Common myeloid progenitor, CD34-positive (primary cell): ENCODE data around the gene ADD1.

ENCODE experiments used
- CTCF ChIA-PET: fragments of 350-600 bp; sonication (Branson Sonifier 250); formaldehyde crosslinking; loops from one replicate; lab custom pipeline; 2021; ENCODE audit warnings: antibody characterized with exemption; lab: Charles Lee
- POLR2A ChIA-PET: fragments of 350-600 bp; sonication (Branson Sonifier 250); formaldehyde crosslinking; loops from one replicate; lab custom pipeline; 2021; ENCODE audit warnings: antibody characterized with exemption; lab: Charles Lee
- DNase-seq, 3 donors: peaks; one replicate each; pipeline versions ENCODE4 v3.0.0 to v3.0.0-alpha.2; 2013
- H3K27ac ChIP-seq, 2 experiments: 1 replicate in 1 of 2; 2 replicates in 1 of 2; pipeline ENCODE4 v1.7.0; 2013; ENCODE audit warnings: inconsistent platforms in 2 of 2, low read length in 2 of 2, mild to moderate bottlenecking in 2 of 2, low read depth in 1 of 2, moderate library complexity in 1 of 2; ENCODE audit not compliant: severe bottlenecking in 2 of 2, insufficient read depth in 1 of 2, poor library complexity in 1 of 2
- H3K27me3 ChIP-seq, 5 experiments: replicated peaks in 2 of 5; 1 replicate in 3 of 5; 2 replicates in 2 of 5; pipeline versions ENCODE4 v1.6.1 to v1.7.0; 2013; ENCODE audit warnings: low read length in 4 of 5, mild to moderate bottlenecking in 2 of 5, moderate library complexity in 2 of 5, inconsistent platforms in 1 of 5; ENCODE audit not compliant: insufficient read depth in 5 of 5, control insufficient read depth in 4 of 5
- H3K36me3 ChIP-seq, 4 experiments: 1 replicate in 2 of 4; 2 replicates in 2 of 4; pipeline versions ENCODE4 v1.6.1 to v1.7.0; 2013; ENCODE audit warnings: low read length in 3 of 4, control low read depth in 1 of 4, mild to moderate bottlenecking in 1 of 4; ENCODE audit not compliant: control insufficient read depth in 4 of 4, insufficient read depth in 4 of 4
- H3K4me1 ChIP-seq, 4 experiments: 1 replicate in 3 of 4; 2 replicates in 1 of 4; pipeline versions ENCODE4 v1.6.1 to v1.7.1; 2013; ENCODE audit warnings: low read length in 3 of 4, mild to moderate bottlenecking in 3 of 4, control low read depth in 1 of 4, inconsistent platforms in 1 of 4, moderate library complexity in 1 of 4; ENCODE audit not compliant: control insufficient read depth in 4 of 4, insufficient read depth in 4 of 4; ENCODE audit errors: control extremely low read depth in 1 of 4
- H3K4me3 ChIP-seq, 7 experiments: 1 replicate in 4 of 7; 2 replicates in 3 of 7; pipeline versions ENCODE4 v1.5.1 to v1.7.0; 2013; ENCODE audit warnings: mild to moderate bottlenecking in 7 of 7, low read length in 6 of 7, moderate library complexity in 6 of 7, inconsistent platforms in 2 of 7, low read depth in 2 of 7, control low read depth in 1 of 7; ENCODE audit not compliant: insufficient read depth in 4 of 7, control insufficient read depth in 1 of 7; ENCODE audit errors: extremely low read depth in 1 of 7
- H3K9me3 ChIP-seq, 5 experiments: 1 replicate in 4 of 5; 2 replicates in 1 of 5; pipeline versions ENCODE4 v1.6.1 to v1.7.1; 2013; ENCODE audit warnings: low read length in 4 of 5, mild to moderate bottlenecking in 2 of 5, inconsistent platforms in 1 of 5, low read depth in 1 of 5, moderate library complexity in 1 of 5; ENCODE audit not compliant: control insufficient read depth in 4 of 5, insufficient read depth in 2 of 5; ENCODE audit errors: control extremely low read depth in 1 of 5
- WGBS: methylation state at CpG from one replicate; pipeline ENCODE4 v1.1.5; 2013; ENCODE audit not compliant: insufficient coverage; 5-methylcytosine and 5-hydroxymethylcytosine counted together

Gene ADD1

GRCh38 chr4:2933566-2934076 is 90.0 kb downstream of the ADD1 start:
- H3K4me1 ChIP-seq = peaks cover 6 to 47% (median 41%) of the 10 kb centered on the region in 4 experiments
- no peak for DNase-seq
- H3K36me3 ChIP-seq = peaks cover 0 to 57% (median 35%) of the 10 kb centered on the region in 4 experiments
- H3K4me3 ChIP-seq = peak overlapping the region; percentile 40 to 93 (median 62)
- POLR2A ChIA-PET = no interaction called here
- H3K9me3 ChIP-seq = no peaks in the 10 kb centered on the region
- WGBS = 18% methylated on average over 22 of the region's 31 CpGs
- CTCF ChIA-PET = no interaction called here
- no peaks in the 10 kb centered on the region for H3K27me3 ChIP-seq
- peak overlapping the region in 1 of 2 experiments; percentile 1 for H3K27ac ChIP-seq

- ChIA-PET CTCF (interaction anchor here (1.0 to 3.3 kb wide), 2 partner anchors 19 to 30 kb away, joined by 3 to 23 read pairs; partner anchors contain the start of gene GRK4), POLR2A (no interaction called here)
- H3K4me1 ChIP-seq = peaks cover 6 to 47% (median 41%) of the 10 kb centered on the region in 4 experiments
- WGBS = under 1% methylated on average over 30 of the region's 93 CpGs
- DNase-seq = peak; percentile 15 to 52 (median 44)
- H3K27ac ChIP-seq = no peak overlapping the region
- H3K27me3 ChIP-seq = no peaks in the 10 kb centered on the region
- H3K9me3 ChIP-seq = no peaks in the 10 kb centered on the region
- H3K4me3 ChIP-seq = peak overlapping the region; percentile 80 to 95 (median 88)
- peaks cover 4 to 57% (median 38%) of the 10 kb centered on the region in 4 experiments for H3K36me3 ChIP-seq
Measured at GRCh38 chr4:2934077-2934812, 90.6 kb downstream of the ADD1 start.

- no peaks in the 10 kb centered on the region for H3K9me3 ChIP-seq
- peaks cover 6 to 47% (median 41%) of the 10 kb centered on the region in 4 experiments for H3K4me1 ChIP-seq
- under 1% methylated on average over 57 of the region's 70 CpGs for WGBS
- ChIA-PET CTCF (interaction anchor here (0.6 to 3.3 kb wide), 8 partner anchors 9 to 174 kb away, joined by 3 to 23 read pairs (median 4); partner anchors contain the start of gene GRK4), POLR2A (interaction anchor here (0.5 kb wide), 1 partner anchor 217 kb away, joined by 4 read pairs; no protein-coding TSS in a partner anchor)
- no peaks in the 10 kb centered on the region for H3K27me3 ChIP-seq
- peaks cover 4 to 57% (median 40%) of the 10 kb centered on the region in 4 experiments for H3K36me3 ChIP-seq
- H3K4me3 ChIP-seq = peak overlapping the region; percentile 80 to 95 (median 88)
- H3K27ac ChIP-seq = peak overlapping the region; percentile 66 to 79
- peak; percentile 91 to 95 (median 93) for DNase-seq
Measured at GRCh38 chr4:2934813-2935761, 91.4 kb downstream of the ADD1 start.

GRCh38 chr4:2935762-2936743 is 92.4 kb downstream of the ADD1 start:
- no peaks in the 10 kb centered on the region for H3K9me3 ChIP-seq
- 92% methylated on average over 19 of the region's 20 CpGs for WGBS
- peak overlapping the region in 6 of 7 experiments; percentile 80 to 95 (median 90) for H3K4me3 ChIP-seq
- peaks cover 6 to 46% (median 41%) of the 10 kb centered on the region in 4 experiments for H3K4me1 ChIP-seq
- ChIA-PET POLR2A (interaction anchor here (0.5 kb wide), 1 partner anchor 218 kb away, joined by 4 read pairs; no protein-coding TSS in a partner anchor), CTCF (interaction anchor here (0.6 to 3.3 kb wide), 8 partner anchors 8 to 175 kb away, joined by 3 to 23 read pairs (median 4); no protein-coding TSS in a partner anchor)
- no peak for DNase-seq
- H3K27me3 ChIP-seq = no peaks in the 10 kb centered on the region
- peaks cover 4 to 57% (median 40%) of the 10 kb centered on the region in 4 experiments for H3K36me3 ChIP-seq
- peak overlapping the region in 1 of 2 experiments; percentile 79 for H3K27ac ChIP-seq

- CTCF ChIA-PET = interaction anchor here (1.0 to 3.3 kb wide), 3 partner anchors 16 to 20 kb away, joined by 3 to 23 read pairs (median 10); no protein-coding TSS in a partner anchor
- H3K27ac ChIP-seq = peak overlapping the region in 1 of 2 experiments; percentile 12
- H3K4me3 ChIP-seq = no peak overlapping the region
- peaks cover 6 to 39% (median 36%) of the 10 kb centered on the region in 4 experiments for H3K4me1 ChIP-seq
- no peak for DNase-seq
- peaks cover 4 to 57% (median 44%) of the 10 kb centered on the region in 4 experiments for H3K36me3 ChIP-seq
- POLR2A ChIA-PET = no interaction called here
- 95% methylated on average over 5 of the region's 6 CpGs for WGBS
- no peaks in the 10 kb centered on the region for H3K9me3 ChIP-seq
- no peaks in the 10 kb centered on the region for H3K27me3 ChIP-seq
Measured at GRCh38 chr4:2936773-2937145, 93.1 kb downstream of the ADD1 start.
